ENCODE measurements around the gene PRR14L. TPM values are rescaled to one million over a fixed set of nuclear protein-coding genes. Genes with fewer than 3 reads are reported as not detected.
A peak's percentile ranks its signal among the peaks of the same experiment; 100 is the strongest.

The PRR14L gene
- total and polyA plus RNA-seq, 2 of the 13 experiments (the other 11 are each of a cell fraction or from before 2014, with no cell fraction given) = 6.6 to 16.5 TPM

GRCh38 chr22:31661851-31662667 lies 87.9 kb downstream of the PRR14L start, which contains the start of gene PISD (continued):
- TF ChIP-seq PAXIP1 (CRISPR knock-in tag; conservative IDR thresholded peaks at IDR 0.05) (peak; percentile 67; the same call in 1 of the 2 replicates), NFKB2 (CRISPR knock-in tag; IDR thresholded peaks at IDR 0.05; ENCODE audit: borderline replicate concordance) (peak; percentile 86; the same call in 1 of the 2 replicates), TOE1 (CRISPR knock-in tag; IDR thresholded peaks at IDR 0.05) (no peak), ZNF597 (CRISPR knock-in tag; IDR thresholded peaks at IDR 0.05) (no peak), ZBTB43 (CRISPR knock-in tag; conservative IDR thresholded peaks at IDR 0.05) (peak; percentile 60), PREB (CRISPR knock-in tag; IDR thresholded peaks at IDR 0.05) (no peak), SMAD1 (CRISPR knock-in tag; IDR thresholded peaks at IDR 0.05; ENCODE audit: borderline replicate concordance, low read depth) (no peak), RNF219 (CRISPR knock-in tag; IDR thresholded peaks at IDR 0.05) (no peak), DDIT3 (CRISPR knock-in tag; IDR thresholded peaks at IDR 0.05) (no peak), ZNF530 (CRISPR knock-in tag; IDR thresholded peaks at IDR 0.05; ENCODE audit: low read depth) (no peak), POLR2AphosphoS2 (IDR thresholded peaks at IDR 0.05; ENCODE audit: low read depth, low read length) (no peak), ZNF556 (CRISPR knock-in tag; IDR thresholded peaks at IDR 0.05; ENCODE audit: borderline replicate concordance) (no peak)

Measured in HepG2 (cell line).